ENCODE measurements around the gene OR4N5. TPM values are rescaled to one million over a fixed set of nuclear protein-coding genes. Genes with fewer than 3 reads are reported as not detected.

The OR4N5 gene
- total RNA-seq, 2 experiments from 2014 or later = not detected

DNA sequence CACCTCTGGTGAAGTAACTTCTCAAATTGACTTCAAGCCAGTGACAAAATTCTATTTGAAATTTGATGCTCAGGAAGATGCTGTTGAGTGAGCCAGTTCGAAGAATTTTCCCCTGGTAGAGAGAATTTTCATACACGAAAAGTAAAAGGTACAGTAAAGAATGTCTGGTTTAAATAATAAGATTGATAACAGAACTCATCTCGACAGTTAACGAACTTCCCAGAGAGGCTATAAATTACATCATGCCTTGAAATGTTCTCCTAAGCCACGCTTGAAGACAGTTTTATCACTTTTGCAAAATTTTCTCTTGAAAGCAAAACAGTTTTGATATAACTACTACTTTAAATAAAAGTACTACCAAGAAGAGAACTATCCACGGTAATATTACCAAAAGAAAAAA, 37.7 kb downstream of the OR4N5 start:
- TF ChIP-seq, protein P1, sequence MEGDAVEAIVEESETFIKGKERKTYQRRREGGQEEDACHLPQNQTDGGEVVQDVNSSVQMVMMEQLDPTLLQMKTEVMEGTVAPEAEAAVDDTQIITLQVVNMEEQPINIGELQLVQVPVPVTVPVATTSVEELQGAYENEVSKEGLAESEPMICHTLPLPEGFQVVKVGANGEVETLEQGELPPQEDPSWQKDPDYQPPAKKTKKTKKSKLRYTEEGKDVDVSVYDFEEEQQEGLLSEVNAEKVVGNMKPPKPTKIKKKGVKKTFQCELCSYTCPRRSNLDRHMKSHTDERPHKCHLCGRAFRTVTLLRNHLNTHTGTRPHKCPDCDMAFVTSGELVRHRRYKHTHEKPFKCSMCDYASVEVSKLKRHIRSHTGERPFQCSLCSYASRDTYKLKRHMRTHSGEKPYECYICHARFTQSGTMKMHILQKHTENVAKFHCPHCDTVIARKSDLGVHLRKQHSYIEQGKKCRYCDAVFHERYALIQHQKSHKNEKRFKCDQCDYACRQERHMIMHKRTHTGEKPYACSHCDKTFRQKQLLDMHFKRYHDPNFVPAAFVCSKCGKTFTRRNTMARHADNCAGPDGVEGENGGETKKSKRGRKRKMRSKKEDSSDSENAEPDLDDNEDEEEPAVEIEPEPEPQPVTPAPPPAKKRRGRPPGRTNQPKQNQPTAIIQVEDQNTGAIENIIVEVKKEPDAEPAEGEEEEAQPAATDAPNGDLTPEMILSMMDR (conservative IDR thresholded peaks at IDR 0.05; ENCODE audit: low read length) = no peak
- no peak for TF ChIP-seq EZH2phosphoT487 (IDR thresholded peaks at IDR 0.05; ENCODE audit: borderline replicate concordance, low read depth, low read length)
- H3K4me3 ChIP-seq (ENCODE audit: low read depth, low read length, poor library complexity, severe bottlenecking) = no peak overlapping the region
- intact Hi-C loops (cut with micrococcal nuclease; ENCODE audit: unreplicated experiment) = no loop called here
- no peaks in the 10 kb centered on the region for H3K4me1 ChIP-seq (ENCODE audit: insufficient read depth, low read length, poor library complexity, severe bottlenecking)
- no peaks in the 10 kb centered on the region for H3K79me2 ChIP-seq (ENCODE audit: insufficient read depth, low read depth, low read length)
- no peak for DNase-seq (ENCODE audit: low spot score)
- no peak overlapping the region for H3K4me2 ChIP-seq (ENCODE audit: low read length)
- H3K9me2 ChIP-seq (ENCODE audit: insufficient read depth, low read length) = no peaks in the 10 kb centered on the region
- no peaks in the 10 kb centered on the region for H3K36me3 ChIP-seq (ENCODE audit: insufficient read depth, low read length)
- ChIA-PET CTCF (ENCODE audit: unreplicated experiment) (no interaction called here), POLR2A (interaction anchor here (0.9 kb wide), 1 partner anchor 16 kb away, joined by 3 read pairs; no protein-coding TSS in a partner anchor)
- no peaks in the 10 kb centered on the region for H4K20me1 ChIP-seq (ENCODE audit: insufficient read depth, low read length)
- no peaks in the 10 kb centered on the region for H3K9me3 ChIP-seq (ENCODE audit: low read length)
- H2AFZ ChIP-seq (ENCODE audit: low read length) = no peak overlapping the region
- H3K27ac ChIP-seq (ENCODE audit: low read depth, low read length, poor library complexity, severe bottlenecking) = no peak overlapping the region
- BruUV-seq (replicated peaks) = no TSS peak

DNA sequence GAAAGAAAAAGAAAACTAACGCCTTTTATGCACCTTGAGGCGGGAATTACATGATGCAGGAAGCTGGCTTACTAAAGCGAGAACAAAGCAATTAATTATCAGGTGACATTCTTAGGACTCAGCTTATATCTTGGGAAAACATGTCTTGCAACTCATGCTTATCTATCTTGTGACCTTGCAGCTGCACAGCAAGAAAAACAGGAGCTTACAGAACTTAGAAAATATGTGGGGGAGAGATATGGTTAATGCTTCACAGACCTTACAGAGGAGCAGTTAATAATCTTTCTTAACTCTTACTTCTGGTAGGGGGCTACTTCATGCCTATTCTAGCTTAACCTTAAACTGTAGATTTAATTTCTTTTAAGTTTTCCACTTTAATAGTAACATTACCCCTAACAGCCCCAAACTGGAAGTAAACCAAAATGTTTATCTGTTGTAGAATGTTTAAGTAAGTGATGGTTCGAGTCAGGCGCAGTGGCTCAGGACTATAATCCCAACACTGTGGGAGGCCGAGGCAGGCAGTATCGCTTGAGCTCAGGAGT, 38.9 kb downstream of the OR4N5 start:
- no peak overlapping the region for H3K4me2 ChIP-seq (ENCODE audit: low read length)
- POLR2A ChIA-PET = interaction anchor here (0.6 to 0.7 kb wide), 4 partner anchors 9 to 34 kb away, joined by 3 to 5 read pairs (median 4); no protein-coding TSS in a partner anchor
- no peaks in the 10 kb centered on the region for H3K79me2 ChIP-seq (ENCODE audit: insufficient read depth, low read depth, low read length)
- H3K4me1 ChIP-seq (ENCODE audit: insufficient read depth, low read length, poor library complexity, severe bottlenecking) = no peaks in the 10 kb centered on the region
- H3K9me3 ChIP-seq (ENCODE audit: low read length) = no peaks in the 10 kb centered on the region
- no peaks in the 10 kb centered on the region for H4K20me1 ChIP-seq (ENCODE audit: insufficient read depth, low read length)
- no peaks in the 10 kb centered on the region for H3K9me2 ChIP-seq (ENCODE audit: insufficient read depth, low read length)
- BruUV-seq (replicated peaks) = no TSS peak
- no peak overlapping the region for H2AFZ ChIP-seq (ENCODE audit: low read length)
- CTCF ChIA-PET (ENCODE audit: unreplicated experiment) = no interaction called here
- DNase-seq (ENCODE audit: low spot score) = no peak
- H3K36me3 ChIP-seq (ENCODE audit: insufficient read depth, low read length) = no peaks in the 10 kb centered on the region
- intact Hi-C loops (cut with micrococcal nuclease; ENCODE audit: unreplicated experiment) = no loop called here
- no peak overlapping the region for H3K4me3 ChIP-seq (ENCODE audit: low read depth, low read length, poor library complexity, severe bottlenecking)
- TF ChIP-seq, protein P1 (conservative IDR thresholded peaks at IDR 0.05; ENCODE audit: low read length) = no peak
- TF ChIP-seq EZH2phosphoT487 (IDR thresholded peaks at IDR 0.05; ENCODE audit: borderline replicate concordance, low read depth, low read length) = no peak
- no peak overlapping the region for H3K27ac ChIP-seq (ENCODE audit: low read depth, low read length, poor library complexity, severe bottlenecking)

DNA sequence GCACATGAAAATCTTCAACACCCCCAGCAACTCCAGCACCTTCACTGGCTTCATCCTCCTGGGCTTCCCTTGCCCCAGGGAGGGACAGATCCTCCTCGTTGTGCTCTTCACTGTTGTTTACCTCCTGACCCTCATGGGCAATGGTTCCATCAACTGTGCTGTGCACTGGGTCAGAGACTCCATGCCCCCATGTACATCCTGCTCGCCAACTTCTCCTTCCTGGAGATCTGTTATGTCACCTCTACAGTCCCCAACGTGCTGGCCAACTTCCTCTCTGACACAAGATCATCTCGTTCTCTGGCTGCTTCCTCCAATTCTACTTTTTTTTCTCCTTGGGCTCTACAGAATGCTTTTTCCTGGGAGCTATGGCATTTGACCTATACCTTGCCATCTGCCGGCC, 40.6 kb downstream of the OR4N5 start:
- no peak overlapping the region for H2AFZ ChIP-seq (ENCODE audit: low read length)
- no peaks in the 10 kb centered on the region for H3K9me3 ChIP-seq (ENCODE audit: low read length)
- ChIA-PET CTCF (ENCODE audit: unreplicated experiment) (no interaction called here), POLR2A (no interaction called here)
- H3K9me2 ChIP-seq (ENCODE audit: insufficient read depth, low read length) = no peaks in the 10 kb centered on the region
- H3K4me2 ChIP-seq (ENCODE audit: low read length) = no peak overlapping the region
- H3K79me2 ChIP-seq (ENCODE audit: insufficient read depth, low read depth, low read length) = no peaks in the 10 kb centered on the region
- H3K4me3 ChIP-seq (ENCODE audit: low read depth, low read length, poor library complexity, severe bottlenecking) = no peak overlapping the region
- no TSS peak for BruUV-seq (replicated peaks)
- H3K27ac ChIP-seq (ENCODE audit: low read depth, low read length, poor library complexity, severe bottlenecking) = no peak overlapping the region
- no peak for DNase-seq (ENCODE audit: low spot score)
- H4K20me1 ChIP-seq (ENCODE audit: insufficient read depth, low read length) = no peaks in the 10 kb centered on the region
- H3K4me1 ChIP-seq (ENCODE audit: insufficient read depth, low read length, poor library complexity, severe bottlenecking) = no peaks in the 10 kb centered on the region
- TF ChIP-seq, protein P1 (conservative IDR thresholded peaks at IDR 0.05; ENCODE audit: low read length) = no peak
- no peak for TF ChIP-seq EZH2phosphoT487 (IDR thresholded peaks at IDR 0.05; ENCODE audit: borderline replicate concordance, low read depth, low read length)
- intact Hi-C loops (cut with micrococcal nuclease; ENCODE audit: unreplicated experiment) = no loop called here
- H3K36me3 ChIP-seq (ENCODE audit: insufficient read depth, low read length) = no peaks in the 10 kb centered on the region

All from OCI-LY7 (cell line).